Effector memory CD8-positive, alpha-beta T cell (primary cell): ENCODE results near the gene CKM.

Source experiments
- ATAC-seq: fragments of 150-1000 bp; cut with Tn5 transposase; replicated peaks from 2 replicates; pipeline ENCODE4 v1.10.0; 2021; ENCODE audit warnings: mild to moderate bottlenecking, moderate library complexity
- DNase-seq, 3 experiments: peaks; one replicate each; pipeline ENCODE4 v3.0.0; 2021
- H3K27ac Mint-ChIP-seq, 2 donors: one replicate each; pipeline ENCODE4 v1.8.0; 2022; ENCODE audit warnings: mild to moderate bottlenecking in 2 of 2, mixed read lengths in 2 of 2, moderate library complexity in 2 of 2
- H3K27me3 Mint-ChIP-seq, 2 donors: one replicate each; pipeline ENCODE4 v1.8.0; 2022; ENCODE audit warnings: mixed read lengths in 2 of 2
- H3K36me3 Mint-ChIP-seq: one replicate; pipeline ENCODE4 v1.8.0; 2022; ENCODE audit warnings: mild to moderate bottlenecking, moderate library complexity, mixed read lengths; ENCODE audit not compliant: insufficient read depth
- H3K4me1 Mint-ChIP-seq, 2 donors: one replicate each; pipeline ENCODE4 v1.8.0; 2022; ENCODE audit warnings: low read depth in 2 of 2, mixed read lengths in 2 of 2
- H3K4me3 Mint-ChIP-seq, 2 donors: one replicate each; pipeline ENCODE4 v1.8.0; 2022; ENCODE audit warnings: mild to moderate bottlenecking in 2 of 2, mixed read lengths in 2 of 2, moderate library complexity in 2 of 2
- H3K9me3 Mint-ChIP-seq, 2 donors: one replicate each; pipeline ENCODE4 v1.8.0; 2022; ENCODE audit warnings: mixed read lengths in 2 of 2

The CKM gene

GRCh38 chr19:45258862-45259261 is 63.8 kb downstream of the CKM start:
- Mint-ChIP-seq H3K4me1 (peaks cover 17 to 22% of the 10 kb centered on the region in 2 donors), H3K9me3 (no peaks in the 10 kb centered on the region), H3K27me3 (no peaks in the 10 kb centered on the region), H3K27ac (no peak overlapping the region), H3K36me3 (peaks cover 16% of the 10 kb centered on the region), H3K4me3 (no peak overlapping the region)
- DNase-seq (no peak), ATAC-seq (no peak)

GRCh38 chr19:45256836-45257235 is 65.8 kb downstream of the CKM start:
- ATAC-seq (no peak), DNase-seq (no peak)
- H3K9me3 Mint-ChIP-seq, result no peaks in the 10 kb centered on the region
- H3K27me3 Mint-ChIP-seq, result no peaks in the 10 kb centered on the region
- peaks cover 35 to 42% of the 10 kb centered on the region in 2 donors for H3K4me1 Mint-ChIP-seq
- H3K4me3 Mint-ChIP-seq, result no peak overlapping the region
- H3K36me3 Mint-ChIP-seq, result peaks cover 12% of the 10 kb centered on the region
- H3K27ac Mint-ChIP-seq, result peak overlapping the region in 1 of 2 donors; percentile 60
